ENCODE results near the gene ZAR1L. TPM values are rescaled to one million over a fixed set of nuclear protein-coding genes. Genes with fewer than 3 reads are reported as not detected.

Gene ZAR1L
- total and polyA plus RNA-seq, 7 experiments from 2014 or later: not detected

DNA sequence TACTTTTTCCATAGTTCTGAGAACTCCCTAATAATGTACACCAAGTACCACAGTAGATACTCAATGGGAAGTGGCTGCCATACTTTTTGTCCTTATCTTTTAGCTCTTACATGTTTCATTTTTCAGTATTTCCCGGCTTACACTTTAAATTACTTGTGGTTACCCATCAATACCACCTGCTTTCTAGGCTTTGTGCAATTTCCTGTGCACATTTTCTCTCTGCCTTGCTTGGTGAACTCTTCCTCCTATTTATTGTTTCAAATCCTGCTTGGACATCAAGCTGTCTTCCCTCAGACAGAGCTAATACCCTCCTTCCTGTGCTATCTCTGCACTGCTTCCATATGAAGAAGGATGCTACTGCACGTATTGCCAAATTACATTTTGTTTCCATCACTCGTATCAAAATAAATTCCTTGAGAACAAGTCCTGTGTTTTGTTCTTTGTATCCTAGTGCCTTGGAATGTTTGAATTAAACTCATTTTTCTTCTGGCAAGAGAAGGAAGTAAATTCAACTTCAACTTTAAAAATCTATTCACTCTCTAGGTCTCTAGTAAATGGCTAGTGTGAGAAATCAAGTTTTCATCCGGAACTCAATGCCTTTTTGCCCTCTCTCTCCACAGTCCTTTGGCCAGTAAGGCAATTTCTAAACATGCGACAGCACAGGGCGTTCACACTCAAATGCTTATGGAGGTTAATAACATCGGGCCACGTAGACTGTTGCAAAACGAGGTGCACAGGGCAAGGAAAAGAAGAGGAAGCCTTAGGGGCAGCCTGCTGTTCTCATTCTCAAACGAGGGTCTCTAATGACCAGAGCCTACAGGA lies 5.6 kb downstream of the ZAR1L start:
- H3K9me3 Mint-ChIP-seq: no peaks in the 10 kb centered on the region
- H3K36me3 Mint-ChIP-seq: no peaks in the 10 kb centered on the region
- DNase-seq (no peak), ATAC-seq (peak; percentile 41)
- H3K4me3 Mint-ChIP-seq: peak overlapping the region; percentile 10 to 64 (median 34)
- CTCF ChIA-PET: interaction anchor here (0.7 to 1.0 kb wide), 3 partner anchors 13 to 400 kb away, joined by 3 to 4 read pairs (median 3); no protein-coding TSS in a partner anchor
- no peaks in the 10 kb centered on the region for H3K9me3 ChIP-seq (ENCODE audit: control insufficient read depth in 2 of 3, low read length in 3 of 3)
- H3K27me3 ChIP-seq (ENCODE audit: control insufficient read depth in 2 of 2, insufficient read depth in 2 of 2, low read length in 2 of 2): no peaks in the 10 kb centered on the region
- peak overlapping the region in 2 of 9 donors; percentile 20 to 86 for H3K27ac Mint-ChIP-seq
- H3K36me3 ChIP-seq (ENCODE audit: control insufficient read depth in 2 of 3, insufficient read depth in 3 of 3, low read length in 3 of 3): no peaks in the 10 kb centered on the region
- POLR2A ChIA-PET: no interaction called here
- intact Hi-C loops (cut with micrococcal nuclease): loop anchor here (1.0 to 5.0 kb wide), 9 partner anchors 41 to 484 kb away; partner anchors contain the start of gene FRY (in 1 of the 2)
- H3K27me3 Mint-ChIP-seq: peaks cover 0 to 2% (median 0%) of the 10 kb centered on the region in 5 donors
- H3K27ac ChIP-seq (ENCODE audit: low read depth, low read length): no peak overlapping the region
- H3K4me1 ChIP-seq (ENCODE audit: control insufficient read depth in 2 of 2, insufficient read depth in 2 of 2, low read length in 2 of 2): peaks cover 5 to 7% of the 10 kb centered on the region in 2 donors
- H3K4me3 ChIP-seq (ENCODE audit: low read length): no peak overlapping the region
- H3K4me1 Mint-ChIP-seq: peaks cover 8 to 21% (median 9%) of the 10 kb centered on the region in 7 donors

DNA sequence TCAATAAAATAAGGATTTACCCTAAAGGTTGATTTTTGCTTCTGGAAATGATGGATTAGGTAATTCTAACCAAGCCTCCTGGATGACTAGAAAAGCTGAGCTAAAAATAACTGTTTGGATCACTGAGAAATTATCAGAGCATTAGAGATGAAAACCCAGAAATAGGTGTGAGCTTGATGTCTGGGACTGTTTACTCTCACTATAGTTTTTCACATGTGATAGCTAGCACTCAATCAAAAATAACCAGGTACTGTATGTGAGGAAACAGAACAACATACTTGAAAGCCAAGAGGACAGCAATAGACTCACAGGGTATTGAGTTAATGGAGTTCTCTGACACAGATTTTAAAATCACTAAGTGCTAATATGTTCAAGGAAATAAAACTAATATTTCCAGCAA lies 9.5 kb downstream of the ZAR1L start:
- Histone ChIP-seq H3K36me3 (ENCODE audit: control insufficient read depth in 2 of 3, insufficient read depth in 3 of 3, low read length in 3 of 3) (no peaks in the 10 kb centered on the region), H3K9me3 (ENCODE audit: control insufficient read depth in 2 of 3, low read length in 3 of 3) (no peaks in the 10 kb centered on the region), H3K27me3 (ENCODE audit: control insufficient read depth in 2 of 2, insufficient read depth in 2 of 2, low read length in 2 of 2) (no peaks in the 10 kb centered on the region), H3K27ac (ENCODE audit: low read depth, low read length) (no peak overlapping the region), H3K4me3 (ENCODE audit: low read length) (no peak overlapping the region), H3K4me1 (ENCODE audit: control insufficient read depth in 2 of 2, insufficient read depth in 2 of 2, low read length in 2 of 2) (peaks cover 5 to 7% of the 10 kb centered on the region in 2 donors)
- Mint-ChIP-seq H3K27ac (no peak overlapping the region), H3K27me3 (peaks cover 0 to 2% (median 0%) of the 10 kb centered on the region in 5 donors), H3K36me3 (no peaks in the 10 kb centered on the region), H3K9me3 (peaks cover 0 to 1% (median 0%) of the 10 kb centered on the region in 11 donors), H3K4me1 (peaks cover 8 to 15% (median 9%) of the 10 kb centered on the region in 7 donors), H3K4me3 (no peak overlapping the region)
- intact Hi-C loops (cut with micrococcal nuclease): no loop called here
- ChIA-PET CTCF (no interaction called here), POLR2A (interaction anchor here (3.0 kb wide), 1 partner anchor 9 kb away, joined by 15 read pairs; the partner anchor contains the start of genes BRCA2 and ZAR1L)
- DNase-seq (no peak), ATAC-seq (no peak)

DNA sequence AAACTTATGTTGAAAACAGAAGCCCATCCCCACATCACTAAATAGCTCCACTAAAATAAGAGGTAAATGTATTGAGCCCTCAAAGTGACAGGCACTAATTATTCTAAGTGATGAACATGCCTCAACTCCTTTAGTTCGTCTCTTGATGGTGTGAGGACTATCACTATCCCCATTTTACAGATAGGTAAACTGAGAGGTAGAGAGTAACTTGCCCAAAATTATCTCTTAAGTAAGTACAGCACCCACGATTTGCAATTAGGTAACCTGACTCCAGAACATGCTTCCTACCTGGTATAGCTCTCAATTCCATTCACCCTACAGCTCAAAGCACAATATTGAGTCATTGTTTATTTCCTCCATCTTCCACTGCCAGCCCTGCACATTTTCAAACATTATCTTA lies 12.7 kb downstream of the ZAR1L start:
- intact Hi-C loops (cut with micrococcal nuclease): no loop called here
- H3K4me1 ChIP-seq (ENCODE audit: control insufficient read depth in 2 of 2, insufficient read depth in 2 of 2, low read length in 2 of 2): no peaks in the 10 kb centered on the region
- Mint-ChIP-seq H3K4me1 (peaks cover 0 to 7% (median 0%) of the 10 kb centered on the region in 7 donors), H3K9me3 (peaks cover 0 to 1% (median 0%) of the 10 kb centered on the region in 11 donors), H3K27me3 (peaks cover 9 to 18% (median 11%) of the 10 kb centered on the region in 5 donors), H3K36me3 (peaks cover 0 to 1% (median 0%) of the 10 kb centered on the region in 5 donors), H3K4me3 (no peak overlapping the region), H3K27ac (no peak overlapping the region)
- DNase-seq (no peak), ATAC-seq (no peak)
- H3K4me3 ChIP-seq (ENCODE audit: low read length): no peak overlapping the region
- ChIA-PET POLR2A (interaction anchor here (0.6 kb wide), 1 partner anchor 1627 kb away, joined by 3 read pairs; no protein-coding TSS in a partner anchor), CTCF (interaction anchor here (0.6 kb wide), 2 partner anchors 9 to 613 kb away, joined by 3 read pairs; no protein-coding TSS in a partner anchor)
- H3K36me3 ChIP-seq (ENCODE audit: control insufficient read depth in 2 of 3, insufficient read depth in 3 of 3, low read length in 3 of 3): no peaks in the 10 kb centered on the region
- H3K9me3 ChIP-seq (ENCODE audit: control insufficient read depth in 2 of 3, low read length in 3 of 3): no peaks in the 10 kb centered on the region
- H3K27me3 ChIP-seq (ENCODE audit: control insufficient read depth in 2 of 2, insufficient read depth in 2 of 2, low read length in 2 of 2): no peaks in the 10 kb centered on the region
- no peak overlapping the region for H3K27ac ChIP-seq (ENCODE audit: low read depth, low read length)

GRCh38 chr13:32300920-32301319 lies 14.2 kb downstream of the ZAR1L start:
- H3K27ac Mint-ChIP-seq: no peak overlapping the region
- no peaks in the 10 kb centered on the region for H3K27me3 ChIP-seq (ENCODE audit: control insufficient read depth in 2 of 2, insufficient read depth in 2 of 2, low read length in 2 of 2)
- intact Hi-C loops (cut with micrococcal nuclease): no loop called here

GRCh38 chr13:32300406-32300805 lies 14.8 kb downstream of the ZAR1L start:
- ChIA-PET POLR2A (no interaction called here), CTCF (no interaction called here)
- H3K9me3 Mint-ChIP-seq: peaks cover 0 to 1% (median 0%) of the 10 kb centered on the region in 11 donors
- no peak for ATAC-seq
- Histone ChIP-seq H3K4me3 (ENCODE audit: low read length) (no peak overlapping the region), H3K27ac (ENCODE audit: low read depth, low read length) (no peak overlapping the region), H3K9me3 (ENCODE audit: control insufficient read depth in 2 of 3, low read length in 3 of 3) (no peaks in the 10 kb centered on the region), H3K36me3 (ENCODE audit: control insufficient read depth in 2 of 3, insufficient read depth in 3 of 3, low read length in 3 of 3) (no peaks in the 10 kb centered on the region), H3K27me3 (ENCODE audit: control insufficient read depth in 2 of 2, insufficient read depth in 2 of 2, low read length in 2 of 2) (no peaks in the 10 kb centered on the region), H3K4me1 (ENCODE audit: control insufficient read depth in 2 of 2, insufficient read depth in 2 of 2, low read length in 2 of 2) (no peaks in the 10 kb centered on the region)
- H3K27ac Mint-ChIP-seq: no peak overlapping the region
- peaks cover 9 to 28% (median 11%) of the 10 kb centered on the region in 5 donors for H3K27me3 Mint-ChIP-seq
- no peak overlapping the region for H3K4me3 Mint-ChIP-seq
- DNase-seq: no peak
- intact Hi-C loops (cut with micrococcal nuclease): no loop called here
- H3K4me1 Mint-ChIP-seq: peaks cover 0 to 10% (median 0%) of the 10 kb centered on the region in 7 donors
- peaks cover 0 to 1% (median 0%) of the 10 kb centered on the region in 5 donors for H3K36me3 Mint-ChIP-seq

More at GRCh38 chr13:32300920-32301319, 14.2 kb downstream of the ZAR1L start:
- Mint-ChIP-seq H3K9me3 (peaks cover 0 to 1% (median 0%) of the 10 kb centered on the region in 11 donors), H3K4me1 (peaks cover 0 to 10% (median 0%) of the 10 kb centered on the region in 7 donors), H3K36me3 (peaks cover 0 to 1% (median 0%) of the 10 kb centered on the region in 5 donors), H3K4me3 (no peak overlapping the region), H3K27me3 (peaks cover 9 to 26% (median 11%) of the 10 kb centered on the region in 5 donors)
- H3K9me3 ChIP-seq (ENCODE audit: control insufficient read depth in 2 of 3, low read length in 3 of 3): no peaks in the 10 kb centered on the region
- DNase-seq (no peak), ATAC-seq (no peak)
- no peaks in the 10 kb centered on the region for H3K36me3 ChIP-seq (ENCODE audit: control insufficient read depth in 2 of 3, insufficient read depth in 3 of 3, low read length in 3 of 3)
- POLR2A ChIA-PET: no interaction called here
- H3K27ac ChIP-seq (ENCODE audit: low read depth, low read length): no peak overlapping the region
- CTCF ChIA-PET: no interaction called here
- H3K4me3 ChIP-seq (ENCODE audit: low read length): no peak overlapping the region
- no peaks in the 10 kb centered on the region for H3K4me1 ChIP-seq (ENCODE audit: control insufficient read depth in 2 of 2, insufficient read depth in 2 of 2, low read length in 2 of 2)

GRCh38 chr13:32299893-32300292 lies 15.3 kb downstream of the ZAR1L start:
- H3K4me3 Mint-ChIP-seq: no peak overlapping the region
- intact Hi-C loops (cut with micrococcal nuclease): no loop called here
- Histone ChIP-seq H3K36me3 (ENCODE audit: control insufficient read depth in 2 of 3, insufficient read depth in 3 of 3, low read length in 3 of 3) (no peaks in the 10 kb centered on the region), H3K27me3 (ENCODE audit: control insufficient read depth in 2 of 2, insufficient read depth in 2 of 2, low read length in 2 of 2) (no peaks in the 10 kb centered on the region), H3K4me1 (ENCODE audit: control insufficient read depth in 2 of 2, insufficient read depth in 2 of 2, low read length in 2 of 2) (no peaks in the 10 kb centered on the region), H3K9me3 (ENCODE audit: control insufficient read depth in 2 of 3, low read length in 3 of 3) (no peaks in the 10 kb centered on the region), H3K27ac (ENCODE audit: low read depth, low read length) (no peak overlapping the region), H3K4me3 (ENCODE audit: low read length) (no peak overlapping the region)
- POLR2A ChIA-PET: no interaction called here
- H3K27me3 Mint-ChIP-seq: peaks cover 9 to 28% (median 11%) of the 10 kb centered on the region in 5 donors
- H3K27ac Mint-ChIP-seq: no peak overlapping the region
- peaks cover 0 to 10% (median 0%) of the 10 kb centered on the region in 7 donors for H3K4me1 Mint-ChIP-seq
- peaks cover 0 to 1% (median 0%) of the 10 kb centered on the region in 5 donors for H3K36me3 Mint-ChIP-seq
- ATAC-seq (no peak), DNase-seq (no peak)
- H3K9me3 Mint-ChIP-seq: peaks cover 0 to 1% (median 0%) of the 10 kb centered on the region in 11 donors
- CTCF ChIA-PET: no interaction called here
